ENCODE measurements around the gene TBX4. TPM values are rescaled to one million over a fixed set of nuclear protein-coding genes. Genes with fewer than 3 reads are reported as not detected.
"Not testable (repeated sequence)": the region's sequence is repeated elsewhere in the genome, so short reads cannot be mapped to it uniquely, and the experiment has no call there.

TBX4 gene
- total RNA-seq, 4 donors from 2014 or later = 2.4 TPM; not detected in 3

- in situ Hi-C loops (cut with MboI; ENCODE audit: low pct_ligation_motif_present in 1 of 4, low pct_unique_long_range_greater_than_20kb in 1 of 4, low sequenced_read_pairs in 3 of 4) = no loop called here
- H3K4me1 ChIP-seq = no peaks in the 10 kb centered on the region
- no peaks in the 10 kb centered on the region for H3K9me3 ChIP-seq
- no peaks in the 10 kb centered on the region for H3K36me3 ChIP-seq
- no peak for TF ChIP-seq CTCF (IDR thresholded peaks at IDR 0.05)
- TF ChIP-seq EP300 (IDR thresholded peaks at IDR 0.05; ENCODE audit: low read depth) = no peak
- no peak for TF ChIP-seq POLR2A (IDR thresholded peaks at IDR 0.05)
- TF ChIP-seq POLR2AphosphoS5 (IDR thresholded peaks at IDR 0.05) = no peak
- 86 to 88% methylated on average over 3 of the region's 3 CpGs for WGBS, 2 donors (ENCODE audit: low coverage in 1 of 2)
- no peak overlapping the region for H3K4me3 ChIP-seq
- intact Hi-C loops (cut with DNase I; ENCODE audit: low total_unique reads) = no loop called here
- no peak overlapping the region for H3K27ac ChIP-seq
- DNase-seq = no peak
- peaks cover 21% of the 10 kb centered on the region for H3K27me3 ChIP-seq
Observed at GRCh38 chr17:61520897-61521296, 68.7 kb downstream of the TBX4 start.

- Histone ChIP-seq H3K4me1 (no peaks in the 10 kb centered on the region), H3K9me3 (no peaks in the 10 kb centered on the region), H3K4me3 (no peak overlapping the region), H3K36me3 (no peaks in the 10 kb centered on the region), H3K27ac (no peak overlapping the region), H3K27me3 (peaks cover 33% of the 10 kb centered on the region)
- intact Hi-C loops (cut with DNase I; ENCODE audit: low total_unique reads) = no loop called here
- WGBS, 2 donors (ENCODE audit: low coverage in 1 of 2) = 33 to 70% methylated on average over 1 of the region's 1 CpG
- DNase-seq = no peak
- in situ Hi-C loops (cut with MboI; ENCODE audit: low pct_ligation_motif_present in 1 of 4, low pct_unique_long_range_greater_than_20kb in 1 of 4, low sequenced_read_pairs in 3 of 4) = no loop called here
- TF ChIP-seq EP300 (IDR thresholded peaks at IDR 0.05; ENCODE audit: low read depth) (no peak), CTCF (IDR thresholded peaks at IDR 0.05) (no peak), POLR2A (IDR thresholded peaks at IDR 0.05) (no peak)
Observed at GRCh38 chr17:61522088-61522487, 69.9 kb downstream of the TBX4 start.

GRCh38 chr17:61524319-61524718, 72.1 kb downstream of the TBX4 start:
- intact Hi-C loops (cut with DNase I; ENCODE audit: low total_unique reads) (no loop called here), in situ Hi-C loops (cut with MboI; ENCODE audit: low pct_ligation_motif_present in 1 of 4, low pct_unique_long_range_greater_than_20kb in 1 of 4, low sequenced_read_pairs in 3 of 4) (no loop called here)
- H3K27me3 ChIP-seq = peaks cover 33% of the 10 kb centered on the region
- H3K9me3 ChIP-seq = no peaks in the 10 kb centered on the region
- TF ChIP-seq POLR2AphosphoS5 (IDR thresholded peaks at IDR 0.05) = no peak
- TF ChIP-seq CTCF (IDR thresholded peaks at IDR 0.05) = no peak
- TF ChIP-seq EP300 (IDR thresholded peaks at IDR 0.05; ENCODE audit: low read depth) = no peak
- TF ChIP-seq POLR2A (IDR thresholded peaks at IDR 0.05) = no peak
- 74 to 86% methylated on average over 3 of the region's 3 CpGs for whole genome bisulfite sequencing, 2 donors (ENCODE audit: low coverage in 1 of 2)
- no peaks in the 10 kb centered on the region for H3K4me1 ChIP-seq
- H3K36me3 ChIP-seq = no peaks in the 10 kb centered on the region
- no peak overlapping the region for H3K4me3 ChIP-seq
- no peak overlapping the region for H3K27ac ChIP-seq
- no peak for DNase-seq

- 82% methylated on average over 2 of the region's 2 CpGs for WGBS, 2 donors (ENCODE audit: low coverage in 1 of 2)
- peaks cover 30% of the 10 kb centered on the region for H3K27me3 ChIP-seq
- H3K4me3 ChIP-seq; H3K4me1 ChIP-seq; intact Hi-C loops (cut with DNase I; ENCODE audit: low total_unique reads); H3K36me3 ChIP-seq; DNase-seq; H3K9me3 ChIP-seq; H3K27ac ChIP-seq; in situ Hi-C loops (cut with MboI; ENCODE audit: low pct_ligation_motif_present in 1 of 4, low pct_unique_long_range_greater_than_20kb in 1 of 4, low sequenced_read_pairs in 3 of 4): not testable (repeated sequence)
Observed at GRCh38 chr17:61527441-61527840, 75.2 kb downstream of the TBX4 start.

- H3K27me3 ChIP-seq = peaks cover 30% of the 10 kb centered on the region
- intact Hi-C loops (cut with DNase I; ENCODE audit: low total_unique reads) (no loop called here), in situ Hi-C loops (cut with MboI; ENCODE audit: low pct_ligation_motif_present in 1 of 4, low pct_unique_long_range_greater_than_20kb in 1 of 4, low sequenced_read_pairs in 3 of 4) (no loop called here)
- H3K9me3 ChIP-seq = no peaks in the 10 kb centered on the region
- H3K36me3 ChIP-seq = no peaks in the 10 kb centered on the region
- WGBS, 2 donors (ENCODE audit: low coverage in 1 of 2) = 82 to 94% methylated on average over 2 of the region's 2 CpGs
- H3K4me3 ChIP-seq = no peak overlapping the region
- no peak overlapping the region for H3K27ac ChIP-seq
- no peak for DNase-seq
- H3K4me1 ChIP-seq = no peaks in the 10 kb centered on the region
- TF ChIP-seq POLR2AphosphoS5 (IDR thresholded peaks at IDR 0.05) (no peak), POLR2A (IDR thresholded peaks at IDR 0.05) (no peak), EP300 (IDR thresholded peaks at IDR 0.05; ENCODE audit: low read depth) (no peak), CTCF (IDR thresholded peaks at IDR 0.05) (no peak)
Observed at GRCh38 chr17:61528171-61528570, 75.9 kb downstream of the TBX4 start.

All from transverse colon (tissue), 4 donors.